OCI-LY7 (cell line): ENCODE measurements around the gene MKNK2. TPM values are rescaled to one million over a fixed set of nuclear protein-coding genes. Genes with fewer than 3 reads are reported as not detected.

ENCODE experiments used
- BruUV-seq: library from RNA; stranded (reverse); fragments of 400-500 nt; replicated peaks from 2 replicates; lab custom pipeline; 2021; lab: Mats Ljungman, UMichigan
- CTCF ChIA-PET: fragments of 300-600 bp; sonication (Branson Sonifier 250); formaldehyde crosslinking; loops from one replicate; lab custom pipeline; 2022; ENCODE audit warnings: antibody characterized with exemption; ENCODE audit not compliant: unreplicated experiment; lab: Charles Lee
- POLR2A ChIA-PET: fragments of 300-600 bp; sonication (Branson Sonifier 250); formaldehyde crosslinking; loops from one replicate; lab custom pipeline; 2022; ENCODE audit warnings: antibody characterized with exemption; lab: Charles Lee
- DNase-seq: peaks from one replicate; pipeline ENCODE4 v3.0.0-alpha.2; 2015; ENCODE audit warnings: low spot score
- H2AFZ ChIP-seq: fragments of 200-600 bp; sonication (generic), shearing (Covaris generic); 2 replicates; pipeline ENCODE4 v1.6.1; 2014; ENCODE audit warnings: mild to moderate bottlenecking, antibody characterized with exemption, low read length, moderate library complexity
- H3K27ac ChIP-seq: fragments of 200-600 bp; sonication (generic); 2 replicates; pipeline ENCODE4 v1.5.1; 2014; ENCODE audit warnings: mixed run types, low read depth, mild to moderate bottlenecking, moderate library complexity, low read length, inconsistent platforms; ENCODE audit not compliant: poor library complexity, severe bottlenecking
- H3K36me3 ChIP-seq: fragments of 200-600 bp; sonication (generic); 2 replicates; pipeline ENCODE4 v1.6.1; 2014; ENCODE audit warnings: mild to moderate bottlenecking, antibody characterized with exemption, low read length, moderate library complexity, mixed read lengths; ENCODE audit not compliant: insufficient read depth
- H3K4me1 ChIP-seq: fragments of 200-600 bp; sonication (generic); 2 replicates; pipeline ENCODE4 v1.5.1; 2014; ENCODE audit warnings: mild to moderate bottlenecking, low read length; ENCODE audit not compliant: insufficient read depth, poor library complexity, severe bottlenecking
- H3K4me2 ChIP-seq: fragments of 200-600 bp; sonication (generic); 2 replicates; pipeline ENCODE4 v1.6.1; 2014; ENCODE audit warnings: mild to moderate bottlenecking, low read length
- H3K4me3 ChIP-seq: fragments of 200-600 bp; sonication (generic); 2 replicates; pipeline ENCODE4 v1.5.1; 2014; ENCODE audit warnings: mild to moderate bottlenecking, low read depth, low read length; ENCODE audit not compliant: poor library complexity, severe bottlenecking
- H3K79me2 ChIP-seq: fragments of 200-600 bp; sonication (generic); 2 replicates; pipeline ENCODE4 v1.6.1; 2016; ENCODE audit warnings: low read depth, mild to moderate bottlenecking, low read length, moderate library complexity, mixed read lengths; ENCODE audit not compliant: insufficient read depth
- H3K9me2 ChIP-seq: fragments of 200-600 bp; sonication (generic); 2 replicates; pipeline ENCODE4 v1.6.1; 2016; ENCODE audit warnings: mild to moderate bottlenecking, low read length, mixed read lengths; ENCODE audit not compliant: insufficient read depth
- H3K9me3 ChIP-seq: fragments of 200-600 bp; sonication (generic); 2 replicates; pipeline ENCODE4 v1.6.1; 2014; ENCODE audit warnings: mild to moderate bottlenecking, mixed run types, low read length, mixed read lengths
- H4K20me1 ChIP-seq: fragments of 200-600 bp; sonication (generic); 2 replicates; pipeline ENCODE4 v1.6.1; 2014; ENCODE audit warnings: mild to moderate bottlenecking, antibody characterized with exemption, low read length, moderate library complexity, mixed read lengths; ENCODE audit not compliant: insufficient read depth
- CTCF ChIP-seq: fragments of 200-600 bp; sonication (generic); conservative IDR thresholded peaks from 2 replicates; pipeline ENCODE4 v1.5.1; 2014; ENCODE audit warnings: mild to moderate bottlenecking, antibody characterized with exemption, low read length, moderate library complexity, mixed read lengths
- EZH2phosphoT487 ChIP-seq: fragments of 200-600 bp; sonication (generic); IDR thresholded peaks from 2 replicates; pipeline ENCODE4 v1.6.1; 2018; ENCODE audit warnings: low read depth, borderline replicate concordance, mild to moderate bottlenecking, mixed run types, antibody characterized with exemption, low read length, moderate library complexity, mixed read lengths
- intact Hi-C: fragments of 100-400 bp; cut with micrococcal nuclease; formaldehyde crosslinking; loops from one replicate; pipeline ENCODE4 v1.10.0; 2022; ENCODE audit not compliant: unreplicated experiment
- total RNA-seq, 2 experiments: library from RNA; depleted of rRNA in 1 of 2; stranded (reverse); fragments of >200 nt in 1 of 2; shearing (Covaris generic) in 1 of 2; gene quantifications; 2 replicates each; pipeline ENCODE4 v1.2.3, GENCODE V29; 2014 to 2022

Gene MKNK2
- total RNA-seq, 2 experiments from 2014 or later = 115 to 225 TPM

- H3K9me2 ChIP-seq = no peaks in the 10 kb centered on the region
- no peaks in the 10 kb centered on the region; the same call in 1 of the 2 replicates for H3K79me2 ChIP-seq
- POLR2A ChIA-PET = interaction anchor here (0.6 kb wide), 1 partner anchor 35 kb away, joined by 7 read pairs; no protein-coding TSS in a partner anchor
- no peak for TF ChIP-seq EZH2phosphoT487
- no peak for TF ChIP-seq CTCF
- DNase-seq = no peak
- H2AFZ ChIP-seq = no peak overlapping the region
- no TSS peak for BruUV-seq
- no peaks in the 10 kb centered on the region for H3K9me3 ChIP-seq
- H3K4me1 ChIP-seq = peaks cover 84% of the 10 kb centered on the region
- H3K4me3 ChIP-seq = peak overlapping the region; percentile 80
- H3K27ac ChIP-seq = peak overlapping the region; percentile 73
- CTCF ChIA-PET = no interaction called here
- peak overlapping the region; percentile 96 for H3K4me2 ChIP-seq
- no peaks in the 10 kb centered on the region for H4K20me1 ChIP-seq
- intact Hi-C loops = loop anchor here (2.0 kb wide), 1 partner anchor 25 kb away; no protein-coding TSS in a partner anchor
- H3K36me3 ChIP-seq = no peaks in the 10 kb centered on the region
These were observed 8.6 kb upstream of the MKNK2 start for GRCh38 chr19:2059422-2060201.

GRCh38 chr19:2058570-2059421 lies 7.8 kb upstream of the MKNK2 start:
- no peak for TF ChIP-seq CTCF
- no peak for TF ChIP-seq EZH2phosphoT487
- ChIA-PET CTCF (no interaction called here), POLR2A (interaction anchor here (0.6 kb wide), 2 partner anchors 26 to 35 kb away, joined by 3 to 7 read pairs; no protein-coding TSS in a partner anchor)
- H2AFZ ChIP-seq = no peak overlapping the region
- peak overlapping the region; percentile 71 for H3K27ac ChIP-seq
- no peaks in the 10 kb centered on the region; the same call in 1 of the 2 replicates for H3K79me2 ChIP-seq
- peaks cover 81% of the 10 kb centered on the region for H3K4me1 ChIP-seq
- no peaks in the 10 kb centered on the region for H3K9me2 ChIP-seq
- H3K4me2 ChIP-seq = 0 out of 2 replicates have a peak overlapping the region, but pooled peaks have one; percentile 9
- H3K4me3 ChIP-seq = no peak overlapping the region
- no peaks in the 10 kb centered on the region for H3K9me3 ChIP-seq
- no peak for DNase-seq
- intact Hi-C loops = no loop called here
- no peaks in the 10 kb centered on the region for H3K36me3 ChIP-seq
- no TSS peak for BruUV-seq
- H4K20me1 ChIP-seq = no peaks in the 10 kb centered on the region
